Coronary artery (tissue), 2 donors: Measurements from ENCODE around the gene UNC45A.

ENCODE experiments used
- DNase-seq: peaks from one replicate; pipeline ENCODE4 v3.0.0-alpha.2; 2017; ENCODE audit warnings: low spot score
- H3K27ac ChIP-seq, 2 donors: fragments of 200-600 bp; sonication (generic); one replicate each; pipeline ENCODE4 v1.5.1; 2016 to 2019
- H3K4me3 ChIP-seq: fragments of 200-600 bp; sonication (generic); 2 replicates; pipeline ENCODE4 v1.5.1; 2016; ENCODE audit warnings: mild to moderate bottlenecking, moderate library complexity
- TF ChIP-seq, protein P1 (sequence below): fragments of 200-600 bp; sonication (generic); IDR thresholded peaks from one replicate; pipeline ENCODE4 v1.5.1; 2019; ENCODE audit warnings: antibody characterized with exemption

Gene UNC45A, protein sequence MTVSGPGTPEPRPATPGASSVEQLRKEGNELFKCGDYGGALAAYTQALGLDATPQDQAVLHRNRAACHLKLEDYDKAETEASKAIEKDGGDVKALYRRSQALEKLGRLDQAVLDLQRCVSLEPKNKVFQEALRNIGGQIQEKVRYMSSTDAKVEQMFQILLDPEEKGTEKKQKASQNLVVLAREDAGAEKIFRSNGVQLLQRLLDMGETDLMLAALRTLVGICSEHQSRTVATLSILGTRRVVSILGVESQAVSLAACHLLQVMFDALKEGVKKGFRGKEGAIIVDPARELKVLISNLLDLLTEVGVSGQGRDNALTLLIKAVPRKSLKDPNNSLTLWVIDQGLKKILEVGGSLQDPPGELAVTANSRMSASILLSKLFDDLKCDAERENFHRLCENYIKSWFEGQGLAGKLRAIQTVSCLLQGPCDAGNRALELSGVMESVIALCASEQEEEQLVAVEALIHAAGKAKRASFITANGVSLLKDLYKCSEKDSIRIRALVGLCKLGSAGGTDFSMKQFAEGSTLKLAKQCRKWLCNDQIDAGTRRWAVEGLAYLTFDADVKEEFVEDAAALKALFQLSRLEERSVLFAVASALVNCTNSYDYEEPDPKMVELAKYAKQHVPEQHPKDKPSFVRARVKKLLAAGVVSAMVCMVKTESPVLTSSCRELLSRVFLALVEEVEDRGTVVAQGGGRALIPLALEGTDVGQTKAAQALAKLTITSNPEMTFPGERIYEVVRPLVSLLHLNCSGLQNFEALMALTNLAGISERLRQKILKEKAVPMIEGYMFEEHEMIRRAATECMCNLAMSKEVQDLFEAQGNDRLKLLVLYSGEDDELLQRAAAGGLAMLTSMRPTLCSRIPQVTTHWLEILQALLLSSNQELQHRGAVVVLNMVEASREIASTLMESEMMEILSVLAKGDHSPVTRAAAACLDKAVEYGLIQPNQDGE

DNA sequence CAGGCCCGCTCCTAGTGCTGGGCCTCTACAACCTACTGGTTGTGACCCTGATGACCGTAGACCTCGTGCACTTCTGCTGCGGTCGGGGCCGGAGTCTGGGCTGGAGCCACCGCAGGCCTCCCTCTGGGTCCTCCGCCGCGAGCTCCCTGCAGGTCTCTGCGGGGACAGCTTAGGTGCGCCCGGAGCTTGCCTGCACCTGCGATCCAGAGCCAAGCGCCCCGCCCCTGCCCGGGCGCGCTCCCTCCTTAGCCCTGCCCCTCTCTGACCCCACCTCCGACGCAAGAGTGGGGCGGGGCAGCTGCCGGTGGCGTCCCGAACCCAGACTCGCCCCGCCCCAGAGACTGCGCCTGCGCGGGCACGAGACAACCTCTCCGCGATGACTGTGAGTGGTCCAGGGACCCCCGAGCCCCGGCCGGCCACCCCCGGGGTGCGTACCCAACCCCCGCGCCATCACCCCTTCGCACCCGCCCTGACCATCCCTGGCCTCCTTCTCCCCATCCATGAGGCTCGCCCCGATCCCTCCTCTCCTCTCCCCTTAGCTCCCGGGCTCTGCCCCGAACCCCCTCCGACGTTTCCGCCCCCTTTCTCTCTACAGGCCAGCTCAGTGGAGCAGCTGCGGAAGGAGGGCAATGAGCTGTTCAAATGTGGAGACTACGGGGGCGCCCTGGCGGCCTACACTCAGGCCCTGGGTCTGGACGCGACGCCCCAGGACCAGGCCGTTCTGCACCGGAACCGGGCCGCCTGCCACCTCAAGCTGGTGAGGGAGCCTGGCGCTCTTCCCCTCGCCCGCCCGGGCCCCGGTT, at the start of gene UNC45A:
UNC45A (plus strand) TSS at position 337 of the 803 bp plus-strand sequence; CDS start at position 377, 40 bp downstream.
- DNase-seq: peak; percentile 90
- Histone ChIP-seq H3K27ac (peak within 1 kb of the TSS; percentile 88 to 94), H3K4me3 (peak within 1 kb of the TSS; percentile 92)
- TF ChIP-seq, protein P1, sequence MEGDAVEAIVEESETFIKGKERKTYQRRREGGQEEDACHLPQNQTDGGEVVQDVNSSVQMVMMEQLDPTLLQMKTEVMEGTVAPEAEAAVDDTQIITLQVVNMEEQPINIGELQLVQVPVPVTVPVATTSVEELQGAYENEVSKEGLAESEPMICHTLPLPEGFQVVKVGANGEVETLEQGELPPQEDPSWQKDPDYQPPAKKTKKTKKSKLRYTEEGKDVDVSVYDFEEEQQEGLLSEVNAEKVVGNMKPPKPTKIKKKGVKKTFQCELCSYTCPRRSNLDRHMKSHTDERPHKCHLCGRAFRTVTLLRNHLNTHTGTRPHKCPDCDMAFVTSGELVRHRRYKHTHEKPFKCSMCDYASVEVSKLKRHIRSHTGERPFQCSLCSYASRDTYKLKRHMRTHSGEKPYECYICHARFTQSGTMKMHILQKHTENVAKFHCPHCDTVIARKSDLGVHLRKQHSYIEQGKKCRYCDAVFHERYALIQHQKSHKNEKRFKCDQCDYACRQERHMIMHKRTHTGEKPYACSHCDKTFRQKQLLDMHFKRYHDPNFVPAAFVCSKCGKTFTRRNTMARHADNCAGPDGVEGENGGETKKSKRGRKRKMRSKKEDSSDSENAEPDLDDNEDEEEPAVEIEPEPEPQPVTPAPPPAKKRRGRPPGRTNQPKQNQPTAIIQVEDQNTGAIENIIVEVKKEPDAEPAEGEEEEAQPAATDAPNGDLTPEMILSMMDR: no peak

DNA sequence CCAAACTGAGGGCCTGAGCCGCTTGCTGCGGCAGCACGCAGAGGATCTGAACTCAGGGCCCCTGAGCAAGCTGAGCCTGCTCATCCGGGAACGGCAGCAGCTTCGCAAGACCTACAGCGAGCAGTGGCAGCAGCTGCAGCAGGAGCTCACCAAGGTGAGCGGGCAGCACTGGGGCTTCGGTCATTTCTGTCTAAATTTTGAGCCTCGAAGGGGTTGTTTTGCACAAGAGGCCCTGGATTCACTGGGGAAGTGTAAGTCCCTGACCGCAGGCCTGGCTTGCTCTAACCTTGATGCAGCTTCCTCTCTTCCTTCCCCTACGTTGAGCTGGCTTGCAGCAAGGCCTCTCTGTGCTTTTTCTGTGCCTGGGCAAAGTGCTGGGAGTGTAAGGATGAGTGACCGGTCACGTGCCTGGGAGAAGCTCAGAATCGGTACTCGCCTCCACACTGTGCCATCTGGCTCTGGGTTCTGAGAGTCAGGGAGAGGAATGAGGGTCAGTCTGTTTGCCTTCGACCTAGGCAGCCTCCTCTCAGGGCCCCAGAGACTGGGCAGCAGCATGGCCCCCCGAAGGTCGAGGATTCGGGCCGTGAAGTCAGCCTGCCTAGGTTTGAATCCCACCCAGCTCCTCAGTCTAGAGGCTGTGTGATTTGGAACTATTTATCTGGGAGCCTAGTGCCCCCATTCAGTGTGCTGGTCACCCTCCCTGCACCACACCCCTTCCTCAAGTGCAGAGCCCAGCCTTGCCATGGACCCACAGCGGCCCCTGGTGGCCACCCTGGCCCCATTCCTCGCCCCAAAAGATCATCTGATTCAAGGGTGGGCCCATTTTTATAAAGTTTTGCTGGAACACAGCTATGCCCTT, 49.4 kb upstream of the UNC45A start:
- TF ChIP-seq, protein P1: peak; percentile 98
- no peak for DNase-seq
- Histone ChIP-seq H3K4me3 (peak overlapping the region; percentile 82), H3K27ac (peak overlapping the region; percentile 82 to 99)

DNA sequence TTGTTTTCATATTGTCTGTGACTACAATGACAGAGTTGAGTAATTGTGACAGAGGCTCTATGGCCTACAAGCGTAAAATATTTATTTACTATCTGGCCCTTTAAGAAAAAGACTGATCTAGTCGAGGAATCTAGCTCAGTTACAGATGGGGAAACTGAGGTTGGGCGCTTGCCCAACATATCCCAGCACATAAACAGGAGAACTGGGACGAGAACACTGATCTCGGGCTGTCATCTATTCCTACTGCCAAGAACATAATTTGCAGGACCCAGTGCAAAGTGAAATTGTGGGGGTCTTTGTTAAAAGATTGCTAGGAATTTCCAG, 48.8 kb upstream of the UNC45A start:
- no peak for DNase-seq
- Histone ChIP-seq H3K4me3 (no peak overlapping the region), H3K27ac (peak overlapping the region in 1 of 2 donors; percentile 99)
- TF ChIP-seq, protein P1: no peak

DNA sequence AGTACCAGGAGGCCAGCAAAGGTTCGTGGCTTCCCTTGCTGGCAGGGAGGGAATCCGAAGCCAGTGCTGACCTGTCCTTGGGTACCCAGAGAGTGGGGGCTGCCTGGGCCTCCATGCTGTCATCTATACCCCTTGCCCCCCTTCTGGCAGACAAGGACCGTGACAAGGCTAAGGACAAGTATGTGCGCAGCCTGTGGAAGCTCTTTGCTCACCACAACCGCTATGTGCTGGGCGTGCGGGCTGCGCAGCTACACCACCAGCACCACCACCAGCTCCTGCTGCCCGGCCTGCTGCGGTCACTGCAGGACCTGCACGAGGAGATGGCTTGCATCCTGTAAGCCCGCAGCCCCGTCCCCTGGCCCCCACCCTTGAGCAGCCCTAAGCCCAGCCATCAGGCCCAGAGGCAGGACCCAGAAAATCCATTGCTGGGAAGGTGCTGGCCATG, 48.0 kb upstream of the UNC45A start:
- TF ChIP-seq, protein P1: no peak
- Histone ChIP-seq H3K27ac (no peak overlapping the region), H3K4me3 (no peak overlapping the region)
- DNase-seq: no peak

DNA sequence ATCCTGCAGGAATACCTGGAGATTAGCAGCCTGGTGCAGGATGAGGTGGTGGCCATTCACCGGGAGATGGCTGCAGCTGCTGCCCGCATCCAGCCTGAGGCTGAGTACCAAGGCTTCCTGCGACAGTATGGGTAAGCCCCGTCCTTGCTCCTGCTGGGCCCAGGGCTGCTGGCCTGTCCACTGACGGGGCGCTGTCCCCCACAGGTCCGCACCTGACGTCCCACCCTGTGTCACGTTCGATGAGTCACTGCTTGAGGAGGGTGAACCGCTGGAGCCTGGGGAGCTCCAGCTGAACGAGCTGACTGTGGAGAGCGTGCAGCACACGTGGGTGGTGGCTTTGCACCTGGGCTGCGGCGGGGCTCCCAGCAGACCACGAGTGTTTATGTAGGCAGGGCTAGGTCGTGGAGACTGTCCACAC, 45.8 kb upstream of the UNC45A start:
- H3K27ac ChIP-seq: no peak overlapping the region
- DNase-seq: no peak
- TF ChIP-seq, protein P1: no peak
- no peak overlapping the region for H3K4me3 ChIP-seq
